GM18867 (cell line): ENCODE results near the gene CC2D1A.
"Not testable (repeated sequence)": the region's sequence is repeated elsewhere in the genome, so short reads cannot be mapped to it uniquely, and the experiment has no call there.

Source experiments
- ATAC-seq: cut with Tn5 transposase; IDR thresholded peaks from one replicate; pipeline ENCODE4 v1.9.1; 2021; ENCODE audit warnings: mild to moderate bottlenecking, moderate library complexity; ENCODE audit not compliant: unreplicated experiment

CC2D1A gene

DNA sequence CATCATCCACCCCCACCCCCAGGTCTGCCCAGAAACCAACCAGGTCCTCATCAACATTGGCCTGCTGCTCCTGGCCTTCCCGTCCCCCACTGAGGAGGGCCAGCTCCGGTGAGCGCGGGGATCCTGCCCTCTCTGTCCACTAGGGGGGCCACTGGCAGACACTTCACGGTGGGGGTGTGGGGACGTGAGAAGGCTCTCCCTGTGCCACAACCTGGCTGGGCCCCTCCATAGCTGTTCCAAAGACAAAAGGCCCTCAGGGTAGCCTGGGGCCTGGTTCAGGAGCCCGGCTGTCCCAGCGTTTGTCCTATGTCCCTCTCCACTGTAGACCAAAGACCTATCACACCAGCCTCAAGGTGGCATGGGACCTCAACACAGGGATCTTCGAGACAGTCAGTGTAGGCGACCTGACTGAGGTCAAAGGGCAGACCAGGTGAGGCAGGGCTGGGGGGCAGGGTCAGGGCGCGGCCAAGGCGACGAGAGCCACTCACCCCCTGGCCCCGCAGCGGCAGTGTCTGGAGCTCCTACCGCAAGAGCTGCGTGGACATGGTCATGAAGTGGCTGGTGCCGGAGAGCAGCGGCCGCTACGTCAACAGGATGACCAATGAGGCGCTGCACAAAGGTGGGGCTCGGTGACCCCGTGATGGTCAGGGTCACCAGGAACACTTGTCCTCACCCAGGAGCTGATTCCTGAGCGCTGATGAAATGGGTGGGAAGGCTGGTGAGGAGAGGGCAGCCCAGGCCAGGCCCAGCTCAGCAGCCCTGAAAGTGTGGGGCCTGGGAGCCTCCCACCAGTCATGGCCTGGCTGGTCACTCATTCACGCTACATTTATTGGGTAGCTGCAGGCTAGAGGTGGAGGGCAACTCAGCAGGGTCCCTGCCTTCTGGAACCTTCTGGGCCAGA is 54.2 kb downstream of the CC2D1A start:
- ATAC-seq, result no peak

DNA sequence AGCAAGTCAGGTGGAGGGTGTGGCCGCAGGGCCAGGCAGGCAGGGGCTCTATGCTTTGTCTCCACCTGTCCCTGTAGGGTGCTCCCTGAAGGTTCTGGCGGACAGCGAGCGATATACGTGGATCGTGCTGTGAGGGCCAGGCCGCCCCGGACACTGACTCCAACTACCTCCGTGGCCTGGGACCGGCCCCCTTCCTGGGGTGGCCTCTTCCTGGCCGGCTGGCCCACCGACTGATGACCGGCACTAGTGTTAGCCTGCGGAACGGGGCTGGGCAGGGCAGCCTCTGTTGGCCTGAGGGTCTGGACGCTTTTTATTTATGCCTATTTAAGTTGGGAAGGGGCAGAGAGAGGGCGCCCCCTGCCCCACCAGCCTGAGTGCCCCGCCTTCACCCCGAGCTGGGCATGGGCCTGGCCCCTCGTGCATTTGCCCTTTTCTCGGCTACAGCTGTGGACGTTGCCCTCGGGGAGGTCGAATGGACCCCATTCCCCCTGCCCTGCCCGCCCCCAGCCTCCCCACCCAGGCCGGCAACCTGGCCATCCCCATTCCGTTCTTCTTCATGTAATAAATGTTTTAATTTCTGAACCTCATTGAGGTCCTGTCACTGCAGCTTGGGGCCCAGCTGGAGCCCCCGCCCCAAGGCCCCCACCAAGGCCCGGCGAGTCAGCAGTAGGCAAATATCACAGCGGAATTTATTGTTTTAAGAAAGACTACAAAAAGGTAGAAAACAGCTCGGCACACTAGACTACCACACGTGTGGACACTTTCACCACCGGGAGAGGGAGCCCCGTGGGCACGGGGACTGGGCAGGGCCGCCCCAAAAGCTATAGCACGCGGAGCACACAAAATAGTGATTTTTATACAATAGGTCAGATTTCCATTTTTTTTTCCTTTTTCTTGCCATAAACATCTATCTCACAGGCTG is 55.1 kb downstream of the CC2D1A start:
- no peak for ATAC-seq

DNA sequence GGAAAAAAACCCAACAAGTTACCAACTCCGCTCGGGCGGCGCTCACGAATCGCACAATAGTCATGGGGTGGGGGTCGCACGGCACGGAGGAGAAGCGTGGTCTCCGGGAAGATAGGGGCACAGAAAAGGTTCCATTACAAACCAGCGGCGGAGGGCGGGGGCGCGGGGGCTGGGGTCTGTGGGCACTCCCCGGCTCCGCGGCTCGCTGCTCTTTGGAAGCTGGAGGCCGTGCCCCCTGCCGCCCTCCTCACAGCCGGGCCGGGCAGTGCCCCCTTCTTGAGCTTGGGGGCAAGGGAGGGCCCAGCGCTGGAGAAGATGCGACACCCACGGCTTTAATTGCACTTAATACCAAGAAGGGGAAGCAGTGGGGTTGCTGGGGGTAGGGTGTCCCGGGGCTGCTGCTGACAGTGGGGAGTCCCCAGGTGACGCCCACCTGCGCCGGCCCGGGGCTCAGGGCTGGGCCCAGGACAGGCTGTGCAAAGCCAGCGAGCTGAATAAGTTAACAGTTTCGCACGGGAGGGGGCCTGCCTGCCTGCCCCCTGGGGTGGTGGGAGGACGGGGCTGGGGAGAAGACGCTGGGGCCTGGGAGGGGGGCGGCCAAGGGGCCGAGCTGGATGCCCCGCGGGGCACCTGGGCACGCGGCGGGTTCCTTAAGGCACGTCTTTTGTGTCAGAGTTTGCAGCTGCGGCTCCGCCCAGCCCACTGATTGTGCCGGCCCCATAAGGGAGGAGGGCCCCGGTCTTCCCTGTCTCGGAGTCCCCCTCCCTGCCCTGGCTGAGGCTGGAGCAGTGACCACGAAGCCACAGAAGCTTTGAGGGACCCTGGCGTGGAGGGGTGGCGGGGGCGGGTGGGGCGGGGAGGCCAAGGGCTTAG is 56.1 kb downstream of the CC2D1A start:
- no peak for ATAC-seq

DNA sequence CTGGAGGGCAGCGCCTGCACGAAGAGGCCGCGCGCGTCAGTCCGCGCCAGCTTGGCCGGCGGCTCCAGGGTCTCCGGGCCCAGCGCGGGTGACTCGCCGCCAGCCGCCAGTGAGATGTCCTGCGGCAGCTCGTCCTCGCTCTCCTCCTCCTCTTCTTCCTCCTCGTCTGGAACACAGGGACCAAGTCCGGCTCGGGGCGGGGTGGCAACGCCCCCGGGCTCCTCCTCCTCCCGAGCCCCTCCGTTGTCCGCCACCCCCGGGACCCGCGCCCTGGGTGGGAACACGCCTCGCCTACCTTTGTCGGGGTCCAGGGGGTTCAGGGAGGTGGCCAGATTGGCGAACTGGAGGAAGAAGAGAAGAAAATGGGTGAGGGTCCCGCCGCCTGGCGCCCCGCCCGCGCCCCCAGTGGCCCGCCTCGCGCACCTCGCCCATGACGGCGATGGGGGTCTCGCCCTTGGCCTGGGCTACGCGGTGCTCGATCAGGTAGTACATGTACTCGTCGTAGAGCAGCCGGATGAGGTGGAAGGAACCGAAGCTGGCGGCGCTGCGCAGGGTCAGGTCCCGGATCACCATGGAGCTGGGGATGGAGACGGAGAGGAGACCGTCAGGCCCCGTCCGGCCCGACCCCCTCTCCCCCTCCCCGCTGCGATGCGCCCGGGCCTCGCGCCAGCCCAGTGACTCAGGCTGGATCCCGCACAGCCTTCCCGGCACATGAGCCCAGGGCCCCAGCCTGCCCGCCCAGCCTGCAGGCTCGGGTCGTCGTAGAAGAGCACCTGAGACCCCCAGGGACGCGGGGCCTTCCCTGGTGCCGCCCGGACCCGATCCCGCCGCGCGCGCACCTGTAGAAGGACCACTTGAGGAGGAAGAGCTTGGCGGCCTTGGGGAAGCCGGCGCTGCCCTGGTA is 57.0 kb downstream of the CC2D1A start:
- no peak for ATAC-seq

DNA sequence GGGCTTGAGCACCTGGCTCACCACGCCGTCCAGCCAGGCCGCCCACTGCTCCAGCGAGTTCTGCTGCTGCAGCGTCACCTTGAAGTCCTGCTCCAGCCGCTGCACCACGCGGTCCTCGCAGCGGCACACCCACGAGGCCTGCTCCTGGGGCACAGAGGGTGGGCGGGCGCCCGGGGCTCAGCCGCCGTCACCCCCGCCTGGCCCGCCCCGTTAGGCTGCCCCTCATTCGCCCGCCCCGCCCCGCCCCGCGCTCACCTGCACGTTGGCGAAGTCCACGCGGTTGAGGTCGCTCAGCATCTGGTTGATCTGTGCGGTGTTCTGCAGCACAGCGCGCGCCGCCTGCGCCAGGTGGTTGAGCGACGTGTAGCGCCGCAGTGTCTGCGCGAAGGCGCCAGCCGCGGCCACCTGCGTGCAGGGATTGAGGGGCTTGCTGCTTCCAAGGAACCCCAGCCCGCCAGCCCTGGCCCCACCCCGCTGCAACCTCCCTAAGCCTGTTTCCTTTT is 57.7 kb downstream of the CC2D1A start:
- no peak for ATAC-seq

DNA sequence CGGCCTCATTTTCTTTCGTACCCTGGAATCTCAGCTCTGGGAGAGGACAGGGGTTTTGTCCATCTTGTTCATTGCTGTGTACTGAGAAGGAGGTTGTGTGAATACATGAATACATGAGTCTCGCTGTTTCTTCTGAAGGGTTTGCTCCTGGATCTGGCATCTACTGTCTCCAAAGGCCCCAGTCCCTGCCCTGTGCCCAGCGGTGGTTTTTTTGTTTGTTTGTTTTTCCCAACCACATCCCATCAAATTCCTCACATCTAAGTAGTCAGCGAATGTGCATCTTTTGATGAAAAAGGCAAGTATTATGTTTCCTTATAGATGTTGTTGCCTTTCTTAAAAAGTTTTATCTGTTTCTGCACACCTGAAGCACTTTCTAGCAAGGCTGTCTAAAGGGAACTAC is 58.8 kb downstream of the CC2D1A start:
- ATAC-seq, result no peak

DNA sequence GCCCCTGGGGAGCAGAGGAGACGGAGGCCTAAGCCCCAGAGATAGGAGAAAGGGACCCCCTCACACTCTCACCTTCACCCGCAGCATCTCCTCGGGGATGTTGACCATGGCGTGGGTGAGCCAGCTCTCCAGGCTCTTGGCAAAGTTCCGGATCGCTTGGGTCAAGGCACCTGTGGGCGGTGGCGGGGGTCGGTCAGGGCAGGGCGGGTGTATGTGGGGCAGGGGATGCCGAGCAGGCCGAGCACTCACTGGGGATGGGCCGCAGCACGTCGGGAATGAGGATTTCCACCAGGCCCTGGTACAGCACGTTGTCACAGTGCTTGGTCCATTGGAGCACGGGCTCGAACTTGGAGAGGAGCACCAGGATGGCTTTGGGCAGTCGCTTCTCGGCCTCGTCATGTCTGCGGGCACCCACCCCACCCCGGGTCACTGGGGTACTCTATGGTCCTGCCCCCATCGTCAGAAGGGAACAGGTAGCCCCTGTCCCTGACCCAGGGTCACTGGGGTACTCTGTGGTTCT is 59.4 kb downstream of the CC2D1A start:
- no peak for ATAC-seq

DNA sequence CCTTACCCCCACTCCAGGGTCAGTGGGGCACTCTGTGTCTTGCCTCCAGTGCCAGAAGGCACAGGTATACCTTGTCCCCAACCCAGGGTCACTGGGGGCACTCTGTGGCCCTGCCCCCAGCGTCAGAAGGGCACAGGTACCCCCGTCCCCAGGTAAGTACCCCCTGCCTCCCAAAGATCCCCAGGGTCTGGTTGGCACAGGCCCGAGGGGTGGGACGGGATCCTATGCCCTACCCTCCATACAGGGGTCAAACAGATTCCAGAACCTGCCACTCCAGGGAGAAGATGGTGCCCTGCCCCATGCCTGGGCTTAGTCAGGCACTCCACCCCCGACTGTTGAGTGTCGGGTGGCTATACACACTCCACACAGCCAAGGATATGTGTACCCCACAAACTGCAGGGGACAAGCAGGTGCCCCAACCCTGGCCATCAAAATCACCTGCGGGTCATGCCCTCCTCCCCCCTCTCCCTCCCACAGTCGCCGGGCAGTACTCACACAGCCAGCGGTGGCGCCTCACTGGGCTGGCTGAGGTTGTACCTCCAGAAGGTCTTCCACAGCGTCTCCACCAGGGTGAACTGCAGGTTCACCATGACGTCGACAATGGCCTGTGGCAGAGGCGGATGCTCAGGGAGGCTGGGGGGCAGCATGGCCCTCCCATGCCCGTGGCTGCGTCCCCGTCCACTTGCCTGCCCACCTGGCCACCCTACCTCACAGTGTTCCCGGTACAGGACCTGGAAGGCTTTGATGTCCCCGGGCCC is 60.1 kb downstream of the CC2D1A start:
- ATAC-seq, result no peak

DNA sequence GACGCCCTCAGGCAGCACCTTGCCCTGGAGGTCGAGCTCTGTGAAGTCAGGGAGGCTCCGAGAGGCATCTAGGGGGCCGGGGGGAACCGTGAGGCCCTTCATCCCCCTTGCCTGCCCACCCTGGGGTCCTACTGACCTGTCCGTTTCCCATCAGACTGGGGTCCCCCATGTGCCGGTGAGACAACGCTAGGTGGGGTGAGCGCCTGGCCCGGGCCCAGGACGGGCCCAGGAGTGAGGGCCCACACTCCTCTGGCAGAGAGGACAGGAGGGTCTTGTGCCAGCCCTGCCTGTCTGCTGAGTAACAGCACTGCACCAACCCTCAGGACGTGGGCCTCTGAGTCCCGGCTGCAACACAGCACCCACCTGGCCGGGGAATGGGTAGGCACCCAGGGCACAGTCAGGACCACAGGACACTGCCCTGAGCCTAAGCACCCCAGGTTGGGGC is 60.7 kb downstream of the CC2D1A start:
- no peak for ATAC-seq

DNA sequence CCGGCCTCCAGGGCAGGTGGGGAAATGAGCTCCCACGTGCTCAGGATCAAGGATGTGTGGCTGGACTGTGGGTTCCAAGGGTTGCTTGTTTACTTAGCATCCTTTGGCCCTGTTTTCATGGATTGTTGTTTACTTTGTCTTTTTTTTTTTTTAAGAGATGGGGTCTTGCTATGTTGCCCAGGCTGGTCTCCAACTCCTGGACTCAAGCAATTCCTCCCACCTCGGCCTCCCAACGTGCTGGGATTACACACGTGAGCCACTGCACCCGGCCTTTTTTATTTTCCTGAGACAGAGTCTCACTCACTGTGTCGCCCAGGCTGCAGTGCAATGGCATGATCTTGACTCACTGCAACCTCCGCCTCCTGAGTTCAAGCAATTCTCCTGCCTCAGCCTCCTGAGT is 61.2 kb downstream of the CC2D1A start:
- ATAC-seq, result not testable (repeated sequence)

DNA sequence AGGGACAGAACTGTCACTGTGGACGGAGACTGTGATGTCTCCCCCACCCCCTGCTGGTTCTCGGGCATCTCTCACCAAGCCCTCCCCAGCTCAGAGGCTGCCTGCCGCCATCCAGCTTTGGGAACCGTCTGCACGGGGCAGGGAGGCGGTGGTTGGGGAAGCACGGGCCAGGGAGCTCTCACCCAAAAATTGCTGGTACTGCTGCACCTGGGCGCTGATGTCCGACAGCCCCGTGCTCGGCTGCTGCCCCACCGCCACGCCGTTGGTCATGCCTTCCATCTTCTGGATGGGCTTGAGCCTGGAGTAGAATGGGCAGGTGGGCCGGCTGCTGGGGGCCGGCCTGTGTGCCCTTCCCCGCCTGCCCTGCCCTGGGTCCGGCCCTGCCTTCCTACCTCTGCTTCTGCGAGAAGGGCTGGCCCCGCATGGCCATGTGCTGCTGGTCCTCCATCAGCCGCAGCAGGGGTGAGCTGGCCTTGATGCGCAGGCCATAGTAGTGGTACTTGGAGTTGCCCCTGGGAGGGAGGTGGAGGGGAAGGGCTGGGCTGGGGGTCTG is 62.5 kb downstream of the CC2D1A start:
- no peak for ATAC-seq

DNA sequence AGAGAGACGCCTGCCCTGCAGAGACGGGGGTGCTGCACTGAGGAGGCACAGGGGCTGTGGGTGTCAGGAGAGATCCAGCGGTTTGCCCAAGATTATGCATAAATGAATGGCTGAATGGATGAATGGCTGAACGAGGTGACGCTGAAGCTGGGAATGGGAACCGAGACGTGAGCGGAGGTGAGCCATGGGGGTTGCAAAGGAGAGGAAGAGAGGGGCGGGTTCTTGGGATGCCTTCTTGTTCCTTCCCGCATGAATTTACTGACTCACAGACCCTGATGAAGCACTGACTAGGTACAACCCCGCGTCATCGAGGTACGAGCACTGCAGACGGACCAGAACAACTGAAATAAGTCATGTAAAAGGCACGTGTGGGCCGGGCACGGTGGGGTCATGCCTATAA is 63.0 kb downstream of the CC2D1A start:
- ATAC-seq, result no peak

DNA sequence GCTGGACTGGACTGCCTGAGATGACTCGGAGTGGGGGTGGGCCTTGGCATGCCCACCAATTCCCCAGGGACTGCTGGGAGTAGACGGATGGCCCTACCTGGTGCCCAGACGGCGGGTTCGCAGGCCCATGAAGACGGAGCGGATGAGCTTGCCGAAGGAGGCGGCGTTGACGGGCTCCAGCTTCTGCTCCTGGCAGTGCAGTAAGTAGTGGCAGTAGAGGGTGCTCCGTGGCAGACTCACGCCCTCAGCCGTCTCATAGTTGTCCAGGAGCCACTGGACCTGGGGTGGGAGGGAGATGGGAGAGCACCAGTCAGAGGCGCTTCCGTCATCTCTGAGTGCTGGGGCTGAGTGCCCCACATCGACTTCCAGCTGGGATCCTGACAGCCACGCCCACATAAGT is 63.9 kb downstream of the CC2D1A start:
- no peak for ATAC-seq

DNA sequence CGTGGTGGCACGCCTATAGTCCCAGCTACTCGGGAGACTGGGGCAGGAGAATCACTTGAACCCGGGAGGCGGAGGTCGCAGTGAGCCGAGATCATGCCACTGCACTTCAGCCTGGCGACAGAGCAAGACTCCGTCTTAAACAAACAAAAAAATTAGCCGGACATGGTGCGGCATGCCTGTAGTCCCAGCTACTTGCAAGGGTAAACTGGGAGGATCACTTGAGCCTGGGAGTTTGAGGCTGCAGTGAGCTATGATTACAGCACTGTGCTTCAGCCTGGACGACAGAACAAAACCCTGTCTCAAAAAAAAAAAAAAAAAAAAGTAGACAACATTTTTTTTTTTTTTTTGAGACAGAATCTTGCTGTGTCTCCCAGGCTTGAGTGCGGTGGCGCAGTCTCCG is 65.9 kb downstream of the CC2D1A start:
- ATAC-seq, result not testable (repeated sequence)

DNA sequence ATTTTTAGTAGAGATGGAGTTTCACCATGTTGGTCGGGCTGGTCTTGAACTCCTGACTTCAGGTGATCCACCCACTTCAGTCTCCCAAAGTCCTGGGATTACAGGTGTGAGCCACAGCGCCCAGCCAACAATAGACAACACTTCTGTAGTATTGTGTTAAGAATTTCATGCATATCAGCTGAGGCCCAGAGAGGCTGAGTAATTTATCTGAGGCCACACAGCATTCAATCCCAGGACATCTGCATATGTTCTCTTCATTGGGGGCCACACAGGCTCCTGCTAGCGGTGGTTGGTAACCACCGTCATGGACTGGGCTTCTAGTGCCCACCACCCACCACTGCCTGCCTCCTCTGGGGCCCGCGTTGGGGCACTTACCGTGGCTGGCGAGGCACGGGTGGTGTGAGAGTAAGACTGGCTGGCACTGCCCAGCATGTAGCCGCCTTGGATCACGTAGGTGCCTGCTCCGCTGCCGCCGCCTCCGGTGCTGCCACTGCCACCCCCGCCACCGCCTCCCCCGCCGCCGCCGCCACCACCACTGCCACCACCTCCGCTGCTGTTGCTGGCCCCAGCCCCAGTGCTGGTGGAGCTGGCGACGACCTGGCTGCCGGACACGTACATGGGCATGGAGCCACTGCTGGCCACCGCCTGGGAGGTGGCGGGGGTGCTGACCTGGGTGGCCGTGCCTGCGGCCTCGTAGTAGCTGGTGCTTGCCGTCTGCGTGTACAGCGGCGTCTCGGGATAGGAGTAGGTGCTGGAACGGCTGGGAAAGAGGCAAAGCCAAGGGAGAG is 66.6 kb downstream of the CC2D1A start:
- ATAC-seq, result no peak

DNA sequence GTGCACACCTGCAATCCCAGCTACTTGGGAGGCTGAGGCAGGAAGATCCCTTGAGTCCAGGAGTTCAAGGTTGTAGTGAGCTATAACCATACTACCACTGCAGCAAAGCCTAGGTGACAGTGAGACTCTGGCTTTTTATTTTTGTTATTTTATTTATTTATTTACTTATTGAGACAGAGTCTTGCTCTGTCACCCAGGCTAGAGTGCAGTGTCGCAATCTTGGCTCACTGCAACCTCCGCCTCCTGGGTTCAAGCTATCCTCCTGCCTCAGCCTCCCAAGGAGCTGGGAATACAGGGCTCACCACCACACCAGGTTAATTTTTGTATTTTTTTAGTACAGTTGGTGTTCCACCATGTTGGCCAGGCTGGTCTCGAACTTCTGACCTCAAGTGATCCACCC is 67.5 kb downstream of the CC2D1A start:
- ATAC-seq, result not testable (repeated sequence)

DNA sequence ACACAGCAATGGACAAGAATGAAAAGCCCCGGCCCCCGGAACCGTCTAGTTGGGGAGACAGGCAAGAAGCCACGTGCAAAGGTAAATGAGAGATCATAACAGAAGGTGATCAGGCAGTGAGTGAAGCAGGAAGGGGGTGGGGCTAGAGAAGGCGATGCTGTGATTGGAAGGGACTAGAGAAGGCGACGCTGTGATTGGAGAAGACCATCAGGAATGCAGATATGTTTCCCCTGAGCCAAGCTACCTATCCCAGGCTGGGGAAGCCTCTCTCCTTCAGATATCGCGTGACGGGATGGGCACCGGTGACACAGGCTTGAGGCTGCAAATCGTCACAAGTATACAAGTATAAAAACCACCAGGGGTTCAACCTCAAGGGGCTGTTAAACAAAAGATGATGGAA is 68.1 kb downstream of the CC2D1A start:
- ATAC-seq, result no peak

DNA sequence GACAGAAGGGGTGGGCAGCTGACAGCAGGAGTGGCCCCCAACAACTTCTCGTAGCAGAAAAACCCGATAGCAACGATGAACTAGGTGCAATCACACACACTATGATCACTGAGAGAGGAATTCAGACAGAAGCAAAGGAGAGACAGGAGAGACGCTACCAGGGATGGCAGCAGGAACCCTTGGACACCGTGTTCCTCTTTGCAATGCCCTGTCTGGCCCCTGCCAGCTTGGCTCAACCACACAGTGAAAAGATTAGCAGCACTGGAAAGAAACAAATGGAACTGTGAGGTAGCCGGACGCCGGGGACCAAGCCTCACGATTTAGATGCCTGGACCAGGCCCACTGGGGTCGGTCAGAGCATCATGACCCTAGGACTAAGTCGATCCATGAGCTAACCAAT is 69.9 kb downstream of the CC2D1A start:
- ATAC-seq, result no peak
